ENCODE data around the gene TMEM117.

Gene TMEM117

DNA sequence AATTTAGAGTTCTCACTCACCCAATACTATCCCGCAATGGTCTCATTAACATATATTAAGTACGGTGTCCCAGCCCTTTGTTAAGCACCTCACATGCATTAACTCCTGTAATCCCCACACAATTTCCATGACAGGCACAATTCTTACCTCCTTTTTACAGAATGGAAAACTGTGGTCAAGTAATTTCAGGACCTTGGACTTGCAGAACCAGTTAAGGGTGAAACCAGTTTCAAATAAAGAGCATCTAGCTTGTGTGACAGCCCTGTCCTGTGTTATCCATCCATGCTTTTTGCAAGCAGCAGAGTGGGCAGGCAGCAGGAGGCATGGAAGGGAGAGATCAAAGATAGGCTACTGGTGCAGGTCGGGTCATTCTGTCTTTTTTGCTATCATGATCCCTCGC, 569.4 kb downstream of the TMEM117 start:
- H3K36me3 ChIP-seq, result no peaks in the 10 kb centered on the region
- H3K4me3 ChIP-seq (ENCODE audit: low read depth in 1 of 2, low read length in 1 of 2), result no peak overlapping the region
- no peaks in the 10 kb centered on the region for H3K9me3 ChIP-seq
- no peaks in the 10 kb centered on the region for H3K4me1 ChIP-seq (ENCODE audit: control insufficient read depth in 1 of 2, insufficient read depth in 1 of 2, low read depth in 1 of 2, low read length in 1 of 2)
- TF ChIP-seq, protein P1, sequence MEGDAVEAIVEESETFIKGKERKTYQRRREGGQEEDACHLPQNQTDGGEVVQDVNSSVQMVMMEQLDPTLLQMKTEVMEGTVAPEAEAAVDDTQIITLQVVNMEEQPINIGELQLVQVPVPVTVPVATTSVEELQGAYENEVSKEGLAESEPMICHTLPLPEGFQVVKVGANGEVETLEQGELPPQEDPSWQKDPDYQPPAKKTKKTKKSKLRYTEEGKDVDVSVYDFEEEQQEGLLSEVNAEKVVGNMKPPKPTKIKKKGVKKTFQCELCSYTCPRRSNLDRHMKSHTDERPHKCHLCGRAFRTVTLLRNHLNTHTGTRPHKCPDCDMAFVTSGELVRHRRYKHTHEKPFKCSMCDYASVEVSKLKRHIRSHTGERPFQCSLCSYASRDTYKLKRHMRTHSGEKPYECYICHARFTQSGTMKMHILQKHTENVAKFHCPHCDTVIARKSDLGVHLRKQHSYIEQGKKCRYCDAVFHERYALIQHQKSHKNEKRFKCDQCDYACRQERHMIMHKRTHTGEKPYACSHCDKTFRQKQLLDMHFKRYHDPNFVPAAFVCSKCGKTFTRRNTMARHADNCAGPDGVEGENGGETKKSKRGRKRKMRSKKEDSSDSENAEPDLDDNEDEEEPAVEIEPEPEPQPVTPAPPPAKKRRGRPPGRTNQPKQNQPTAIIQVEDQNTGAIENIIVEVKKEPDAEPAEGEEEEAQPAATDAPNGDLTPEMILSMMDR (IDR thresholded peaks at IDR 0.05), result no peak
- H3K27me3 ChIP-seq, result no peaks in the 10 kb centered on the region
- no peak overlapping the region for H3K27ac ChIP-seq

DNA sequence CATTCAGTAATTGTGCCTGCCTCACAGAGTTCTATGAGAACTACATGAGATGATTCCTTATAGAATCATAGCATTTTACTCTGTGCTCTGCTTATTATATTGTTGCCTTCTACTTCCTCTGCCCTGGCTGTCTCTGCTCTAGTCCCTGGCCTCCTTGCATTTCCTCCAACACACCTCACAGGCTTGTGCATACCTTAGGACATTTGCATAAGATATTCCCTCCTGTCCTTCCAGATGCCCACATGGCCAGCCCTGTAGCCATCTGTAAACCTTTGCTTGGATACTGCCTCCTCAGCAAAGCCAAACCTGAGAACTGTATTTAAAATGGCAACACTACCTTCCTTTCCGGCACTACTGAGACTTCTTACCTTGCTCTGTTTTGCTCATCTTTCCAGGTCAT, 586.7 kb downstream of the TMEM117 start:
- TF ChIP-seq, protein P1 (IDR thresholded peaks at IDR 0.05), result no peak

DNA sequence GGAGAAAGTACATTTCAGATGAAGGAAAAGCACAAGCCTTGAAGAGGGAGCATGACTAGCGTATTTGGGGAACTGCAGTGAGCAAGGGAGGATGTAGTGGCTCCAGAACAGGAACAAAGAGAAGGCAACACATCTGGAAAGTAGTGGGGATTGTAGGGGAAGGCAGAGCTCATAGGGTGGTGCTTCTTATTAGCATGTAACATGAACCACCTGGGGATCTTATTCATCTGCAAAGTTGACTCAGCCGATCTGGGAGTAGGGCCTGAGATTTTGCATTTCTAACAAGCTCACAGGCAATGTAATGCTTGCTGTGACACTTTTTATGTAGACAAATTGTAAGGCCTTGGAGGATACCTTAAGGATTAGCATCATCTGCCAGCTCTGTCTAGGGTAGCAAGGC, 592.9 kb downstream of the TMEM117 start:
- Histone ChIP-seq H3K27me3 (no peaks in the 10 kb centered on the region), H3K27ac (no peak overlapping the region), H3K4me1 (ENCODE audit: control insufficient read depth in 1 of 2, insufficient read depth in 1 of 2, low read depth in 1 of 2, low read length in 1 of 2) (no peaks in the 10 kb centered on the region), H3K9me3 (no peaks in the 10 kb centered on the region), H3K36me3 (no peaks in the 10 kb centered on the region), H3K4me3 (ENCODE audit: low read depth in 1 of 2, low read length in 1 of 2) (no peak overlapping the region)
- TF ChIP-seq, protein P1 (IDR thresholded peaks at IDR 0.05), result no peak

More for the DNA sequence above, 586.7 kb downstream of the TMEM117 start:
- Histone ChIP-seq H3K4me1 (ENCODE audit: control insufficient read depth in 1 of 2, insufficient read depth in 1 of 2, low read depth in 1 of 2, low read length in 1 of 2) (no peaks in the 10 kb centered on the region), H3K27me3 (no peaks in the 10 kb centered on the region), H3K4me3 (ENCODE audit: low read depth in 1 of 2, low read length in 1 of 2) (no peak overlapping the region), H3K9me3 (no peaks in the 10 kb centered on the region), H3K27ac (no peak overlapping the region), H3K36me3 (no peaks in the 10 kb centered on the region)

DNA sequence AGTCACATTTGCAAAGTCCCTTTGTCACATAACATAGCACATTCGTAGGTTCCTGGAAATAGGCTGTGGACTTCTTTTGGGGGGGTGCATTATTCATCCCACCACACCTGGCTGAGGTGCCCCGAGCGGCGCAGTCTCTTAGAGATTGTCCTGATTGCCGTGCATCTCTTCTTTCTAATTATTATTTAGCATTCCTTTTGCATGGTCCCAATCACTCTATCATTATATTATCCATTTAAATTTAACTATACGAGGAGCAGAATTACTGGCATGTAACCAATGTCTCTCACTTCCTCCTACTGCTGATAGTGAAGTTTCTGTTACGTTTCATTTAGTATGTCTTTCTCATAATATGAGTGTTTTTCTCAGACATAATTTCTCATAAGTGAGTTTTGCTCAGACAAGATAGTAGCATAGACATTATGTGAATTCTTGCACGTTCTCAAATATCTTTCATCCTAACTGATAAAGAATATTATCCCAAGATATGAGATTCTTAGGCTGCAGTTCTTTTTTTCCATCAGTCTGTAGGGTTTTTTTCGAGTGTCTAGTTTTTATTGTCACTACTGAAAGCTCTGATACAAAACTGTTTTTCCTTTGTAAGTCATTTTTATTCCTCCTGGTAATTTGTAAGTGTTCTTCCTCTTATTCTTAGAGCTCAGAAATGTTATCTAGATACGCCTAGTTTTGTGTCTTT, 595.9 kb downstream of the TMEM117 start:
- Histone ChIP-seq H3K4me3 (ENCODE audit: low read depth in 1 of 2, low read length in 1 of 2) (no peak overlapping the region), H3K9me3 (no peaks in the 10 kb centered on the region), H3K36me3 (no peaks in the 10 kb centered on the region), H3K4me1 (ENCODE audit: control insufficient read depth in 1 of 2, insufficient read depth in 1 of 2, low read depth in 1 of 2, low read length in 1 of 2) (no peaks in the 10 kb centered on the region), H3K27me3 (no peaks in the 10 kb centered on the region), H3K27ac (no peak overlapping the region)
- TF ChIP-seq, protein P1 (IDR thresholded peaks at IDR 0.05), result no peak

DNA sequence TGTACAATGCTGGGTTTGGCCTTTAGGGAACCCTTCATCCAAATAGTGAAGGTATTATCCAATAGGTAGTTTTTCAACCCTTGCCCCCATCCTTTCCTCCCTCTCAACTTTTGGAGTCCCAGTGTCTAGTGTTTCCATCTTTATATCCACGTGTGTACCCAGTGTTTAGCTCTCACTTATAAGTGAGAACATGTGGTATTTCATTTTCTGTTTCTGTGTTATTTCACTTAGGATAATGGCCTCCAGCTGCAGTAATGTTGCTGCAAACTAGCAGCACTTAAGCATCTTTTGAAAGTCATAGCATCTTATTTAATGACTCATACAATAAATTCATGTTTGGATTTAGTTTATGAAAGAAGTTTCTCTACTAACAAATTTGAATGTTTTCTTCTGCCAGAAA, 597.8 kb downstream of the TMEM117 start:
- H3K4me3 ChIP-seq (ENCODE audit: low read depth in 1 of 2, low read length in 1 of 2), result no peak overlapping the region
- no peak overlapping the region for H3K27ac ChIP-seq
- H3K9me3 ChIP-seq, result no peaks in the 10 kb centered on the region
- H3K27me3 ChIP-seq, result no peaks in the 10 kb centered on the region
- TF ChIP-seq, protein P1 (IDR thresholded peaks at IDR 0.05), result no peak
- no peaks in the 10 kb centered on the region for H3K4me1 ChIP-seq (ENCODE audit: control insufficient read depth in 1 of 2, insufficient read depth in 1 of 2, low read depth in 1 of 2, low read length in 1 of 2)
- H3K36me3 ChIP-seq, result no peaks in the 10 kb centered on the region
